ENCODE results near the gene MTHFD1.
A peak's percentile ranks its signal among the peaks of the same experiment; 100 is the strongest.
"Not testable (repeated sequence)": the region's sequence is repeated elsewhere in the genome, so short reads cannot be mapped to it uniquely, and the experiment has no call there.

MTHFD1 gene

DNA sequence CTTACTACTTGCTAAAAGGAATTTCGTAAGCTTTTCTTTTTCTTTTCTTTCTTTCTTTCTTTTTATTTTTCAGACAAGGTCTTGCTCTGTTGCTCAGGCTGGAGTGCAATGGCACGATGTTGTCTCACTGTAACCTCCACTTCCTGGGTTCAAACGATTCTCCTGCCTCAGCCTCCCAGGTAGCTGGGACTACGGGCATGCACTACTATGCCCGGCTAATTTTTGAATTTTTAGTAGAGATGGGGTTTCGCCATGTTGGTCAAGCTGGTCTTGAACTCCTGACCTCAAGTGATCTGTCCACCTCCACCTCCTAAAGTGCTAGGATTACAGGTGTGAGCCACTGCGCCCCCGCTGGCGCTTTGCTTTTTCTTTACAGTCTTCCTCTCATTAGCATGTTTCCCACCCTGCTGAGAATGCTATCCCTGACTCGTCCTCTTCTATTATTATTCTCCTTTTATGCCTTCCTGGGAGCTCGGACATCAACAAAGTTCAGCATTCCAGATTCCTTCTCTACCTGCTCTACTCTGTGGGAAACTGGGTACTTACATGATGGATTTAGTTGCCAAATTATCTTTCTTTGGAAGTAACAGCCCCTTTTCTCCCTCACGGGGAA lies 3.1 kb downstream of the MTHFD1 start:
- Mint-ChIP-seq H3K4me1 (peaks cover 21% of the 10 kb centered on the region), H3K9me3 (no peaks in the 10 kb centered on the region), H3K27ac (no peak overlapping the region), H3K36me3 (ENCODE audit: low read depth) (peaks cover 15% of the 10 kb centered on the region), H3K4me3 (peak overlapping the region; percentile 12 to 30 (median 13)), H3K27me3 (ENCODE audit: low read depth) (no peaks in the 10 kb centered on the region)
- TF ChIP-seq, protein P1, sequence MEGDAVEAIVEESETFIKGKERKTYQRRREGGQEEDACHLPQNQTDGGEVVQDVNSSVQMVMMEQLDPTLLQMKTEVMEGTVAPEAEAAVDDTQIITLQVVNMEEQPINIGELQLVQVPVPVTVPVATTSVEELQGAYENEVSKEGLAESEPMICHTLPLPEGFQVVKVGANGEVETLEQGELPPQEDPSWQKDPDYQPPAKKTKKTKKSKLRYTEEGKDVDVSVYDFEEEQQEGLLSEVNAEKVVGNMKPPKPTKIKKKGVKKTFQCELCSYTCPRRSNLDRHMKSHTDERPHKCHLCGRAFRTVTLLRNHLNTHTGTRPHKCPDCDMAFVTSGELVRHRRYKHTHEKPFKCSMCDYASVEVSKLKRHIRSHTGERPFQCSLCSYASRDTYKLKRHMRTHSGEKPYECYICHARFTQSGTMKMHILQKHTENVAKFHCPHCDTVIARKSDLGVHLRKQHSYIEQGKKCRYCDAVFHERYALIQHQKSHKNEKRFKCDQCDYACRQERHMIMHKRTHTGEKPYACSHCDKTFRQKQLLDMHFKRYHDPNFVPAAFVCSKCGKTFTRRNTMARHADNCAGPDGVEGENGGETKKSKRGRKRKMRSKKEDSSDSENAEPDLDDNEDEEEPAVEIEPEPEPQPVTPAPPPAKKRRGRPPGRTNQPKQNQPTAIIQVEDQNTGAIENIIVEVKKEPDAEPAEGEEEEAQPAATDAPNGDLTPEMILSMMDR (IDR thresholded peaks at IDR 0.05; ENCODE audit: unreplicated experiment in 3 of 3) = no peak

DNA sequence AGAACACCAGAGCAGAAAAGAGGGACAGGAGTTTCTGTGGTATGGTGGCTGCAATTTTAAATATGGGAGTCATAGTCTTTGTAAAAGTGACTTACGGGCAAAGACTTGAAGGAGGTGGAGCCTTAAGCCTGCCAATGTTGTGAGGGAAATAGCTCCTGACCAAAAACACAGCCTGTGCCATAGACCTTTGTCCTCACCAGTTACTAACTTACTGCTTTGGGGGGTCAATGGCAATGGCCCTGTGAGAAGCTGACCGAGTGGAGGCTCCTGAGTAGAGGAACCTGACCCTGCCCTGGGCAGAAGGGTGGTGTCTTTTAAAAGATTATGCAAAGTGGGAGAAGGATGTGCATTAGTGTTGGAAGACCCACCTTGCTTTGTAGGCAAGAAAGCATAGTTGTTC lies 3.8 kb downstream of the MTHFD1 start:
- H3K4me3 Mint-ChIP-seq = no peak overlapping the region
- H3K27me3 Mint-ChIP-seq (ENCODE audit: low read depth) = no peaks in the 10 kb centered on the region
- H3K4me1 Mint-ChIP-seq = peaks cover 21% of the 10 kb centered on the region
- H3K36me3 Mint-ChIP-seq (ENCODE audit: low read depth) = peaks cover 15% of the 10 kb centered on the region
- no peaks in the 10 kb centered on the region for H3K9me3 Mint-ChIP-seq
- TF ChIP-seq, protein P1 (IDR thresholded peaks at IDR 0.05; ENCODE audit: unreplicated experiment in 3 of 3) = no peak
- H3K27ac Mint-ChIP-seq = no peak overlapping the region

DNA sequence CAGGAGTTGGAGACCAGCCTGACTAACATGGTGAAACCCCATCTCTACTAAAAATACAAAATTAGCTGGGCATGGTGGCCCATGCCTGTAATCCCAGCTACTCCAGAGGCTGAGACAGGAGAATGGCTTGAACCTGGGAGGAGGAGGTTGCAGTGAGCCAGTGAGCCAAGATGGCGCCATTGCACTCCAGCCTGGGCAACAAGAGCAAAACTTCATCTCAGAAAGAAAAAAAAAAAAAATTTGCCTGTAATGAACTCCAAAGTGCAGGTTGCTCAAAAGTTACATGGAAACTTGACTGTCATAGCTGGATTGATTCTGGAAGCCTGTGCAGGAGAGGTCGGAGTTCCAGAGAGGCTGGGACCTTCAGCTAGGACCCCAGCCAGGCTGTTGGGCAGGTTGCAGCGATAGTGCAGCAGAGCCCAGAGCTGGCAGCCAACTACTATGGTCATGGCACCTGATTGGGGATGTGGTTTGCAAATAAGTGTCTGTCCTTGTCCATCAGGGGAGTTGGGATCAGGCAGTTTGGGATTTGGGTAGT lies 5.1 kb downstream of the MTHFD1 start:
- H3K9me3 Mint-ChIP-seq; H3K27ac Mint-ChIP-seq; H3K27me3 Mint-ChIP-seq (ENCODE audit: low read depth); H3K4me3 Mint-ChIP-seq: not testable (repeated sequence)
- H3K36me3 Mint-ChIP-seq (ENCODE audit: low read depth) = peaks cover 15% of the 10 kb centered on the region
- H3K4me1 Mint-ChIP-seq = peaks cover 21% of the 10 kb centered on the region

DNA sequence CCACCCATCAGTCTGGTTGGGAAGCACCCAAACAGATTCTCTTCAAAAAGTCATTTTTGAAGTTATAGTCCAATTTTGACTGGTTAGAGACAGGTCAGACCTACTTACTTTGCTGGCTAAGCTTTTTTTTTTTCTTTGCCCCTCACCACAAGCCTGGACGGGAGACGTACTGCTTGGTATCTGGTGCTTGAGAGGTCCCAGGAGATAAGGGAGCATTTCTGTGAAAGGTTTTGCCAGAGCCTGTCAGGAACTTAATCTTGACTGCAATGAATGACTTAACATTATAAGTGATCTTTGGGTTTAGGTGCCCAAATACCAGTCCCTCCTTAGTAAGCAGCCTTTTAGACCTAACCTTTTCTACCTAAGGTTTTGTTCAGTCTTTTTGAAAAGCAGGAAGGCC lies 6.3 kb downstream of the MTHFD1 start:
- no peak overlapping the region for H3K27ac Mint-ChIP-seq
- no peaks in the 10 kb centered on the region for H3K27me3 Mint-ChIP-seq (ENCODE audit: low read depth)
- peaks cover 16% of the 10 kb centered on the region for H3K4me1 Mint-ChIP-seq
- H3K9me3 Mint-ChIP-seq = no peaks in the 10 kb centered on the region
- H3K4me3 Mint-ChIP-seq = no peak overlapping the region
- TF ChIP-seq, protein P1 (IDR thresholded peaks at IDR 0.05; ENCODE audit: unreplicated experiment in 3 of 3) = no peak
- H3K36me3 Mint-ChIP-seq (ENCODE audit: low read depth) = peaks cover 15% of the 10 kb centered on the region

DNA sequence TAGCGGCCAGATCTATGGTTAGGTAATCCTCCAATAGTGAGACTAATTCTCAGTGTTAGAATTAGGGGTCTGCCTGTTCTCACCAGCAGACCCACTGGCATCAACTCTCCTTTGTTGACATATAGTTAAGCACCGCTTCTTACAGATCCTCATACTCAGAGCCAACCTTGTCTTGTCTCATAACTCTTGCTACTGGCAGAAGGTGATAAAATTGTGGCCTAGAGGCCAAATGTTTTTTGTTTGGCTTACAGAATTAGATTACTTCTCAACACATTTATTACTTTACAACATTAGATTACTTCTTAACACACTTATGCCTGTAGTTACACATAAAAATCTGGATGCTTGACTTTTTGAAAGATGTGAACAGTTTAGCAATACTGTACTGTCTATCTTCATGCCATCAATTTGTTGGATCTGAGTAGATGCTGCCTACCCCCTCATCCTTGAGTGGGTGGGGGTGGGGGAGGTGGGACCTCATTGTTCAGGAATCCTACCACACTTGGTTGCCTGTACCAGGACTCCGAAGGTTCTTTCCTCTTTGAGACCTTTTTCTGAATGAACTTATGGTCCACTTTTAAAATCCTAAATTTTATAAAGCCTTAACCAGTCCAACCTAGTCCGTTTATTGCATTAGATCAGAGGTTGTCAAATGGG lies 7.0 kb downstream of the MTHFD1 start:
- peaks cover 11% of the 10 kb centered on the region for H3K4me1 Mint-ChIP-seq
- H3K27me3 Mint-ChIP-seq (ENCODE audit: low read depth) = no peaks in the 10 kb centered on the region
- no peaks in the 10 kb centered on the region for H3K9me3 Mint-ChIP-seq
- no peak overlapping the region for H3K27ac Mint-ChIP-seq
- no peak overlapping the region for H3K4me3 Mint-ChIP-seq
- peaks cover 15% of the 10 kb centered on the region for H3K36me3 Mint-ChIP-seq (ENCODE audit: low read depth)
- TF ChIP-seq, protein P1 (IDR thresholded peaks at IDR 0.05; ENCODE audit: unreplicated experiment in 3 of 3) = no peak

DNA sequence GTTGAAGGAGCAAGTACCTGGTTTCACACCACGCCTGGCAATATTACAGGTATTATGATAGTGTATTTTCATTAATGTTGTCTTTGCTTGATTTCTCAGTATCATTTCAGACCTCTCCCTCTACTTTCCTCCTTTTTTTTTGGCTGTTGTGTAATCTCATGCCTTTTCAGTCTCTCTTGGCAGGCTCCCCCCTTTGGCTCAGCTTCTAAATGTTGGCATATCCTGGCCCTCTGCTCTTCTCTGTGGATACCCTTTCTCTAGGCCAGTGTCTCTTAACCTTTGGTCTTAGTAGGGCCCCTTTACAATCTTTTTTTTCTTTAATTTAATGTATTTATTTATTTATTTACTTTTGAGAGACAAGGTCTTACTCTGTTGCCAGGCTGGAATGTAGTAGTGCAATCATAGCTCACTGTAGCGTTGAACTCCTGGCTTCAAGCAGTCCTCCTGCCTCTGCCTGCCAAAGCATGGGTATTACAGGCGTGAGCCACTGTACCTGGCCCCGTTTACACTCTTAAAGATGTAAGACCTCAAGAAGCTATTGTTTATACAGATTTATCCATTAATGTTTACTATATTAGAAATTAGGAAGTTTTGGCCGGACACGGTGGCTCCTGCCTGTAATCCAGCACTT lies 12.8 kb downstream of the MTHFD1 start:
- H3K27ac Mint-ChIP-seq = no peak overlapping the region
- H3K9me3 Mint-ChIP-seq = no peaks in the 10 kb centered on the region
- no peaks in the 10 kb centered on the region for H3K27me3 Mint-ChIP-seq (ENCODE audit: low read depth)
- no peaks in the 10 kb centered on the region for H3K4me1 Mint-ChIP-seq
- peaks cover 26% of the 10 kb centered on the region for H3K36me3 Mint-ChIP-seq (ENCODE audit: low read depth)
- H3K4me3 Mint-ChIP-seq = no peak overlapping the region
- TF ChIP-seq, protein P1 (IDR thresholded peaks at IDR 0.05; ENCODE audit: unreplicated experiment in 3 of 3) = no peak

Data from nephron (organoid).